Panc1 (cell line): ENCODE data around the gene TMEM45B. TPM values are rescaled to one million over a fixed set of nuclear protein-coding genes. Genes with fewer than 3 reads are reported as not detected.

Source experiments
- ATAC-seq: fragments of 200-7000 bp; cut with Tn5 transposase; 2 replicates; pipeline ENCODE4 v1.9.1; 2020; ENCODE audit warnings: mild to moderate bottlenecking, moderate library complexity
- BruUV-seq: library from RNA; stranded (reverse); fragments of 400-500 nt; replicated peaks from 2 replicates; lab custom pipeline; 2021; lab: Mats Ljungman, UMichigan
- CTCF ChIA-PET: fragments of 300-600 bp; sonication (Branson Sonifier 250); formaldehyde crosslinking; loops from one replicate; lab custom pipeline; 2022; ENCODE audit warnings: antibody characterized with exemption; lab: Charles Lee
- POLR2A ChIA-PET: fragments of 300-600 bp; sonication (Branson Sonifier 250); formaldehyde crosslinking; loops from one replicate; lab custom pipeline; 2022; ENCODE audit warnings: antibody characterized with exemption; lab: Charles Lee
- DNase-seq: peaks from one replicate; pipeline ENCODE4 v3.0.0-alpha.2; 2010; ENCODE audit warnings: low read depth, low spot score
- H3K27ac ChIP-seq: 2 replicates; pipeline ENCODE4 v1.5.1; 2011; ENCODE audit warnings: mild to moderate bottlenecking, low read length, inconsistent platforms
- H3K27me3 ChIP-seq: fragments of 200-500 bp; sonication (Bioruptor generic); 2 replicates; pipeline ENCODE4 v1.6.0; 2014; ENCODE audit warnings: low read length, inconsistent platforms; ENCODE audit not compliant: control insufficient read depth, insufficient read depth
- H3K36me3 ChIP-seq: fragments of 200-500 bp; sonication (Bioruptor generic); 2 replicates; pipeline ENCODE4 v1.5.1; 2014; ENCODE audit warnings: inconsistent platforms, mild to moderate bottlenecking, low read length, moderate library complexity; ENCODE audit not compliant: control insufficient read depth, insufficient read depth
- H3K4me1 ChIP-seq: 2 replicates; pipeline ENCODE4 v1.5.1; 2011; ENCODE audit warnings: inconsistent platforms, mild to moderate bottlenecking, low read length, moderate library complexity; ENCODE audit not compliant: control insufficient read depth, insufficient read depth
- H3K4me3 ChIP-seq, 2 experiments: 2 replicates each; pipeline ENCODE4 v1.5.1; 2011 to 2012; ENCODE audit warnings: low read depth in 2 of 2, low read length in 2 of 2, mild to moderate bottlenecking in 2 of 2, inconsistent platforms in 1 of 2, moderate library complexity in 1 of 2
- H3K9me3 ChIP-seq: fragments of 200-500 bp; sonication (Bioruptor generic); 2 replicates; pipeline ENCODE4 v1.5.1; 2014; ENCODE audit warnings: low read depth, mild to moderate bottlenecking, inconsistent platforms, low read length, moderate library complexity; ENCODE audit not compliant: control insufficient read depth, insufficient read depth
- POLR2AphosphoS5 ChIP-seq: IDR thresholded peaks from 2 replicates; pipeline ENCODE4 v1.6.1; 2012; ENCODE audit warnings: mild to moderate bottlenecking, low read depth, low read length, moderate library complexity
- SIN3A ChIP-seq: IDR thresholded peaks from 2 replicates; pipeline ENCODE4 v1.6.1; 2012; ENCODE audit warnings: low read depth, mild to moderate bottlenecking, low read length, moderate library complexity, borderline replicate concordance; ENCODE audit not compliant: insufficient read depth
- TCF7L2 ChIP-seq: IDR thresholded peaks from 2 replicates; pipeline ENCODE4 v1.6.1; 2011; ENCODE audit warnings: mild to moderate bottlenecking, low read depth, low read length, inconsistent platforms
- in situ Hi-C: cut with HindIII; loops from 2 replicates; pipeline ENCODE4 v1.10.0; 2016; ENCODE audit warnings: low sequenced_read_pairs, low pct_unique_long_range_greater_than_20kb
- intact Hi-C: fragments of 100-400 bp; cut with micrococcal nuclease; formaldehyde crosslinking; loops from one replicate; pipeline ENCODE4 v1.10.0; 2022; ENCODE audit not compliant: unreplicated experiment
- total RNA-seq: library from RNA; stranded (reverse); gene quantifications from one replicate; pipeline ENCODE4 v1.2.1, GENCODE V29; 2021; ENCODE audit not compliant: unreplicated experiment
- TF ChIP-seq, protein P1 (sequence below): fragments of 450-650 bp; IDR thresholded peaks from 2 replicates; pipeline ENCODE4 v1.5.1; 2017; ENCODE audit warnings: mild to moderate bottlenecking
- TF ChIP-seq, protein P2 (sequence below), 2 experiments: IDR thresholded peaks; 2 replicates each; pipeline ENCODE4 v1.6.1; 2011 to 2012; ENCODE audit warnings: low read depth in 2 of 2, control low read depth in 1 of 2, low read length in 1 of 2, mild to moderate bottlenecking in 1 of 2, moderate library complexity in 1 of 2; ENCODE audit not compliant: insufficient read depth in 1 of 2

The TMEM45B gene
- total RNA-seq, 1 experiment from 2014 or later, result 2.6 TPM

DNA sequence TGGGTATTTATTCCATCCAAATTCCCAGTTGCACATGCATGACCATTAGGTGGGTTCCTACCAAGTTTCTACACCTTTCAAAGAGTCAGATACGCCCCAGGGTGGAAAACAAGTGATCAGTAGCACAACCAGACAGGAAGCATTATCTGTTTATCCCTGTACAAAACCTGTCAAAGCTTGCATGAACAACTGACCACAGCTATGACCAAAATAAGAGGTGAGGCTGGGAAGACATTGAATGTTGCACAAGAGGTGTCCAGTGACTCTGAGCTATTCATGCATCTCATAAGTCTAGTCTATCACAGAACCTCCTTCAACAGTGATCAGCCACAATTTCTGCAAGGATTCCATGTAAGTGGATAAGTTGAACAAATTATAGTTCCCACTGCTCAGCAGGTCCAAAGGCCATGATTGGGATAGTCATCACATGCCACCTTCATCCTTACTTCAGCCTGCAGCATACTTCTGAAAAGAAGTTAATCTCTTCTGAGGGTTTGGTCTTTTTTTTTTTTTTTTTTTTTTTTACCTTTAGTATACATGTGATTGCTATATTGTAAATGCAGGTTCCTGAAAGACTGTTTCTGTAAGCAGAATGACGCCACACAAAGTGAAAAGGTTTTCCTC lies 28.0 kb upstream of the TMEM45B start:
- no TSS peak for BruUV-seq
- ChIA-PET CTCF (no interaction called here), POLR2A (no interaction called here)
- Histone ChIP-seq H3K4me1 (no peaks in the 10 kb centered on the region), H3K4me3 (no peak overlapping the region), H3K36me3 (no peaks in the 10 kb centered on the region), H3K27me3 (peaks cover 9% of the 10 kb centered on the region), H3K9me3 (no peaks in the 10 kb centered on the region), H3K27ac (no peak overlapping the region)
- intact Hi-C loops (no loop called here), in situ Hi-C loops (no loop called here)
- DNase-seq (no peak), ATAC-seq (no peak)
- no peak for TF ChIP-seq POLR2AphosphoS5
- TF ChIP-seq, protein P1, sequence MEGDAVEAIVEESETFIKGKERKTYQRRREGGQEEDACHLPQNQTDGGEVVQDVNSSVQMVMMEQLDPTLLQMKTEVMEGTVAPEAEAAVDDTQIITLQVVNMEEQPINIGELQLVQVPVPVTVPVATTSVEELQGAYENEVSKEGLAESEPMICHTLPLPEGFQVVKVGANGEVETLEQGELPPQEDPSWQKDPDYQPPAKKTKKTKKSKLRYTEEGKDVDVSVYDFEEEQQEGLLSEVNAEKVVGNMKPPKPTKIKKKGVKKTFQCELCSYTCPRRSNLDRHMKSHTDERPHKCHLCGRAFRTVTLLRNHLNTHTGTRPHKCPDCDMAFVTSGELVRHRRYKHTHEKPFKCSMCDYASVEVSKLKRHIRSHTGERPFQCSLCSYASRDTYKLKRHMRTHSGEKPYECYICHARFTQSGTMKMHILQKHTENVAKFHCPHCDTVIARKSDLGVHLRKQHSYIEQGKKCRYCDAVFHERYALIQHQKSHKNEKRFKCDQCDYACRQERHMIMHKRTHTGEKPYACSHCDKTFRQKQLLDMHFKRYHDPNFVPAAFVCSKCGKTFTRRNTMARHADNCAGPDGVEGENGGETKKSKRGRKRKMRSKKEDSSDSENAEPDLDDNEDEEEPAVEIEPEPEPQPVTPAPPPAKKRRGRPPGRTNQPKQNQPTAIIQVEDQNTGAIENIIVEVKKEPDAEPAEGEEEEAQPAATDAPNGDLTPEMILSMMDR, result no peak

DNA sequence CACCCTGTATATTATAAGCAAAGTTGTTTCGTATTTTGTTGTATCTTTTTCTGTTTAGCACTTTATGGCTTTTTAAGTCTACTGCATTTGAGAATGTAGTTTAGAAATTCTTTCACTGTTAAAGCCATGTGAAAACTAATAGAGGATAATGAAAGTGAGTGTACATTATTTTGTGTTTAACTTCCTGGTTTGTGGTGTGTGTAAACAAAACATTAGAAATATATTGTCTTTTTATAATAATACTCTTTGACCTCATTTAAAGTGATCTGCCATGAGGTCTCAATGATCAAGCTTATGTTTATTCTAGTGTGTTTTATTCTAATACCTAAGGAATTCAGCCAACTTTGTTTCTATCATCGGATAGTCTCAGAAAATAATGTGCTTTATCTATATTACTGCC lies 27.4 kb upstream of the TMEM45B start:
- intact Hi-C loops (no loop called here), in situ Hi-C loops (no loop called here)
- no peak overlapping the region for H3K4me3 ChIP-seq
- BruUV-seq, result no TSS peak
- no peaks in the 10 kb centered on the region for H3K4me1 ChIP-seq
- H3K27ac ChIP-seq, result no peak overlapping the region
- DNase-seq (no peak), ATAC-seq (no peak)
- TF ChIP-seq, protein P1, result no peak
- TF ChIP-seq, protein P2, sequence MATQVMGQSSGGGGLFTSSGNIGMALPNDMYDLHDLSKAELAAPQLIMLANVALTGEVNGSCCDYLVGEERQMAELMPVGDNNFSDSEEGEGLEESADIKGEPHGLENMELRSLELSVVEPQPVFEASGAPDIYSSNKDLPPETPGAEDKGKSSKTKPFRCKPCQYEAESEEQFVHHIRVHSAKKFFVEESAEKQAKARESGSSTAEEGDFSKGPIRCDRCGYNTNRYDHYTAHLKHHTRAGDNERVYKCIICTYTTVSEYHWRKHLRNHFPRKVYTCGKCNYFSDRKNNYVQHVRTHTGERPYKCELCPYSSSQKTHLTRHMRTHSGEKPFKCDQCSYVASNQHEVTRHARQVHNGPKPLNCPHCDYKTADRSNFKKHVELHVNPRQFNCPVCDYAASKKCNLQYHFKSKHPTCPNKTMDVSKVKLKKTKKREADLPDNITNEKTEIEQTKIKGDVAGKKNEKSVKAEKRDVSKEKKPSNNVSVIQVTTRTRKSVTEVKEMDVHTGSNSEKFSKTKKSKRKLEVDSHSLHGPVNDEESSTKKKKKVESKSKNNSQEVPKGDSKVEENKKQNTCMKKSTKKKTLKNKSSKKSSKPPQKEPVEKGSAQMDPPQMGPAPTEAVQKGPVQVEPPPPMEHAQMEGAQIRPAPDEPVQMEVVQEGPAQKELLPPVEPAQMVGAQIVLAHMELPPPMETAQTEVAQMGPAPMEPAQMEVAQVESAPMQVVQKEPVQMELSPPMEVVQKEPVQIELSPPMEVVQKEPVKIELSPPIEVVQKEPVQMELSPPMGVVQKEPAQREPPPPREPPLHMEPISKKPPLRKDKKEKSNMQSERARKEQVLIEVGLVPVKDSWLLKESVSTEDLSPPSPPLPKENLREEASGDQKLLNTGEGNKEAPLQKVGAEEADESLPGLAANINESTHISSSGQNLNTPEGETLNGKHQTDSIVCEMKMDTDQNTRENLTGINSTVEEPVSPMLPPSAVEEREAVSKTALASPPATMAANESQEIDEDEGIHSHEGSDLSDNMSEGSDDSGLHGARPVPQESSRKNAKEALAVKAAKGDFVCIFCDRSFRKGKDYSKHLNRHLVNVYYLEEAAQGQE (IDR thresholded peaks at IDR 0.05; ENCODE audit: insufficient read depth in 1 of 2, low read depth in 2 of 2, low read length in 1 of 2), result no peak
- TF ChIP-seq TCF7L2, result no peak
- no peak for TF ChIP-seq SIN3A
- TF ChIP-seq POLR2AphosphoS5, result no peak
- no peaks in the 10 kb centered on the region for H3K9me3 ChIP-seq
- ChIA-PET CTCF (no interaction called here), POLR2A (no interaction called here)
- peaks cover 9% of the 10 kb centered on the region for H3K27me3 ChIP-seq
- no peaks in the 10 kb centered on the region for H3K36me3 ChIP-seq
